ENCODE results near the gene ARHGAP31.

The ARHGAP31 gene

DNA sequence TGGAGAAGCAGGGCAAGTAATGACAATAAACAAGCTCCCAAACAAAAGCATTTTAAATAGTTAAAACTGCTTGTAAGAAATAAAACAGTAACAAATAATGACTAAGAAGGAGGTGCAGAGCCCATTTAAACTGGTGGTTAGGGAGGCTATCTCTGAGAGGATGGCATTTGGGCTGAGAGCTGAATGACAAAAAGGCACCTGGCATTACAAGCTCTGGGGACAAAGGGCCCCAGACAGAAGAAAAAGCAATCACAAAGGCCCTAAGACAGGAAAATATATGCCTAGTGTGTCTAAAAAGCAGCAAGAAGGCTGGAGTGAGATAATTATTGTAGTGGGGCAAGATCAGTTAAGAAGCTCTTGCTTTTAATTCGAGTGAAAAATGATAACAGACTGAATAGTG lies 159.6 kb downstream of the ARHGAP31 start:
- no peak for DNase-seq

- no peak for DNase-seq
Observed at GRCh38 chr3:119456469-119456868, 162.3 kb downstream of the ARHGAP31 start.

GRCh38 chr3:119457246-119457645 lies 163.1 kb downstream of the ARHGAP31 start:
- DNase-seq = no peak

DNA sequence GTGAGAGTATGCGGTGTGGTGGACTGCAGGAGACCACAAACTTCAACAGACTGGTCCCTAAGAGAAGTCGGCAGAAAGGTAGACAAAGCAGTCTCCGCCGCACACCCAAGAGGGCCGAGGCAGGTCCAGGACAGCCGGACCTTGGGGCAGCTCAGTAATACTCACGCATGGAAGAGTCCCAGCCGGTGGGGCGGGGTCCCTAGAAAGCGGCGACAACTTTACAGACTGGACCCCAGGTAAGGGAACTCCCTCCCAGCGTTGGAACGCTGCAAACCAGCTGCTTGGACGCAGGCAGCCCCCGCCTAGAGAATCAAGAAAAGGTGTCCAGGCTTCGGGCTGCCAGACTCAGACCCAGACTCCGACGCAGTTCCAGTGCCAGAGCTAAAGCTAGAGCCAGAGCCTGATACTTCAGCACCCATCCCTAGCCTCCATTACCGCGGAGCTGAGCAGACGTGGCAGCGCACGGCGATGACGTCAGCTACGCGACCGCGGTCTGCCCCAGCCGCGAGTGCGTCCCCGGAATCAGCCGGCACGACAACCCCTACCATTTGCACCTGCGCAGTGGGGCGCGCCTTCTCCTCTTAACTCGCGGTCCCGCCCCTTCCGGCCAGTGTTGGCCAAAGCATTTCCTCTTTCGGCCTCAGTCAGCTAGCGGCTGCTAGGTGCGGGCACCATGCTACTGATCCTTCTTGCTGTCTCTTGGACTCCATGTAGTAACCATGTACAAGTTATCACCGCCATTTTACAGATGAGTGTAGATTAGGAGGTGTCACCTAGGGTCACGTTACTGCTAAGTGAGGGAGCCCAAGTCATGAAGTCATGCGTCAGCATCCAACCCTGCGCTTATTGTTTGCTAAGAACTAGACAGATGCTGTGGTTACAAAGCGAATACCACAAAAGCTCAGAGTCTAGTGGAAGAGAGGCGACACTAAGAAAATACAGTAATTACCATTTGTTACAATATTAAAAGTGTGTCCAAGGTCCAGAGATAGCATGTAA lies 169.3 kb downstream of the ARHGAP31 start, which contains the start of gene TMEM39A:
Gene TMEM39A (minus strand): TSS at position 445 of the 999 bp plus-strand sequence. CDS start 1,541 bp downstream, outside the sequence.
- peak; percentile 98 for DNase-seq

DNA sequence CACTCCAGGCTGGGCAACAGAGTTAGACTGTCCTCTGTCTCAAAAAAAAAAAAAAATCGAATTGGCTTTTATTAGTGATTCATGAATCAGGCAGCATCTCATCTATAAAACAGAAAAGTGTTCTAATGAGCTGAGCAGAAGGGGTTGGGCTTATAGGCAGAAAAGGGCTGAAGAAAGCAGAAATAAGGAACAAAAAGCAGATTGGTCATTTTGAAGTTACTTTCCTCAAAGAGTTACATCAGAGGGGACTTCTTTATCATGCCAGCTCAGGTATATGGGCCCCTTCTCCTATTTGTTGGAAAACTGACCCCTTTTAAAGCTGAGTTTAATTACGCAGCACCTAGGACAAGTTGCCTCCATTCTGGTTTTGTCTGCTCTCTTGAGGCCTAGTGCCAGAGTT lies 173.9 kb downstream of the ARHGAP31 start:
- no peak for DNase-seq

DNA sequence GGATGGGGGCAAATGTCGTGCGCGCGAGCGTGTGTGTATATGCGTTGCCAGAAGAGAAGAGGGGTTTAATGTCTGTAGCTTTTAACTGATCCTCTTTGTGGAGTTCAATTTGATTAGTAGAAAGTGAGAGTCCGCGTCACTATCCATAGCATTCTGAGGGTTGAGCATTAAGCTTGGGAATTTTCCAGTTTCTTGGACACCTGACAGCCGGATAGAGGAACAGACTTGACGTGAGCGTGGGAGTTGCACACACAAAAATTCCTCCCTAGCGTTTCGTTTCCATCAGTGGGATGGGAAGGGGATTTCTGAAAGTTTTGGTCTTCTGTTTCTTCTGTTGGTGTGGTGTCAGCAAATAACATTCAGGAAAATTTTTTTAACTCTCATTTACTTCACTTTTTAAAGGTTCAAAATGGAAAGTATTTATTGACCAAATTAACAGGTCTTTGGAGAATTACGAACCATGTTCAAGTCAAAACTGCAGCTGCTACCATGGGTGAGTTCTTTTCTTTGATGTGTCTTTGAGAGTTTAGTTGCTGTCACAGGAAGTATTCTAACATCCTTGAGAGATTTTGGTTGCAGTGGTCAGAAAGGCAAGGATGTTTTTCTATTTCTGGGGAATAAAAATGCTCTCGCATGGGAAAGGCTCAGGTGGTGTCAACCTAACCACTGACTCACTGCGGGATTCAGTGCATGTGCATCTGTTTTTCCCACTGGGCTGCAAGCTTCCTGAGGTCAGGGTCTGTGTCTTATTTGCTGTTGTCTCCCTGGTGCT lies 175.4 kb downstream of the ARHGAP31 start:
- DNase-seq = peak; percentile 34

Data from fibroblast of upper back skin (primary cell).